Neural progenitor cell (in vitro differentiated cells): Measurements from ENCODE around the gene CRY1. TPM values are rescaled to one million over a fixed set of nuclear protein-coding genes. Genes with fewer than 3 reads are reported as not detected.

Experiments used
- DNase-seq: peaks from one replicate; pipeline ENCODE4 v3.0.0-alpha.2; 2016; ENCODE audit warnings: low spot score
- H2AFZ ChIP-seq: fragments of 200-600 bp; sonication (generic); replicated peaks from 2 replicates; pipeline ENCODE4 v1.6.1; 2016; ENCODE audit warnings: antibody characterized with exemption
- H3F3A ChIP-seq: fragments of 200-600 bp; sonication (generic); 2 replicates; pipeline ENCODE4 v1.6.1; 2016; ENCODE audit warnings: antibody characterized with exemption, low read depth
- H3K27ac ChIP-seq: fragments of 200-600 bp; sonication (generic); 2 replicates; pipeline ENCODE4 v1.5.1; 2016; ENCODE audit warnings: mild to moderate bottlenecking
- H3K27me3 ChIP-seq: fragments of 200-600 bp; sonication (generic); 2 replicates; pipeline ENCODE4 v1.6.1; 2016; ENCODE audit warnings: mild to moderate bottlenecking, moderate library complexity
- H3K36me3 ChIP-seq: fragments of 200-600 bp; sonication (generic); 2 replicates; pipeline ENCODE4 v1.5.1; 2016
- H3K4me1 ChIP-seq: fragments of 200-600 bp; sonication (generic); 2 replicates; pipeline ENCODE4 v1.6.1; 2016; ENCODE audit warnings: mixed run types
- H3K4me2 ChIP-seq: fragments of 200-600 bp; sonication (generic); 2 replicates; pipeline ENCODE4 v1.6.1; 2016
- H3K4me3 ChIP-seq: fragments of 200-600 bp; sonication (generic); 2 replicates; pipeline ENCODE4 v1.5.1; 2016
- H3K79me2 ChIP-seq: fragments of 200-600 bp; sonication (generic); 2 replicates; pipeline ENCODE4 v1.6.1; 2016; ENCODE audit warnings: low read depth
- H3K9ac ChIP-seq: fragments of 200-600 bp; sonication (generic); 2 replicates; pipeline ENCODE4 v1.6.1; 2016
- H3K9me3 ChIP-seq: fragments of 200-600 bp; sonication (generic); 2 replicates; pipeline ENCODE4 v1.5.1; 2016; ENCODE audit warnings: low read depth
- H4K20me1 ChIP-seq: fragments of 200-600 bp; sonication (generic); 2 replicates; pipeline ENCODE4 v1.6.1; 2016; ENCODE audit warnings: low read depth
- H3K27ac Mint-ChIP-seq: 3 replicates; pipeline ENCODE4 v1.8.0; 2021; ENCODE audit warnings: mixed read lengths
- H3K27me3 Mint-ChIP-seq: 2 replicates; pipeline ENCODE4 v1.8.0; 2022; ENCODE audit warnings: low read depth, mild to moderate bottlenecking, inconsistent platforms, moderate library complexity, mixed read lengths; ENCODE audit not compliant: insufficient read depth
- H3K36me3 Mint-ChIP-seq: 3 replicates; pipeline ENCODE4 v1.8.0; 2021; ENCODE audit warnings: mixed read lengths
- H3K4me1 Mint-ChIP-seq: 3 replicates; pipeline ENCODE4 v1.8.0; 2021; ENCODE audit warnings: mixed read lengths
- H3K4me3 Mint-ChIP-seq: 3 replicates; pipeline ENCODE4 v1.8.0; 2021; ENCODE audit warnings: mild to moderate bottlenecking, moderate library complexity, mixed read lengths
- H3K9me3 Mint-ChIP-seq: 3 replicates; pipeline ENCODE4 v1.8.0; 2020; ENCODE audit warnings: mixed read lengths
- CTCF ChIP-seq: fragments of 200-600 bp; sonication (generic); IDR thresholded peaks from 2 replicates; pipeline ENCODE4 v1.5.1; 2017; ENCODE audit warnings: antibody characterized with exemption, mild to moderate bottlenecking
- EZH2 ChIP-seq: fragments of 200-600 bp; sonication (generic); IDR thresholded peaks from 2 replicates; pipeline ENCODE4 v1.6.1; 2017; ENCODE audit warnings: antibody characterized with exemption, mild to moderate bottlenecking, moderate library complexity
- EZH2phosphoT487 ChIP-seq: fragments of 200-600 bp; sonication (generic); IDR thresholded peaks from 2 replicates; pipeline ENCODE4 v1.6.1; 2017; ENCODE audit warnings: antibody characterized with exemption
- total RNA-seq: library from RNA; depleted of rRNA; stranded (reverse); fragments of >200 nt; gene quantifications from 2 replicates; pipeline ENCODE4 v1.2.3, GENCODE V29; 2015; ENCODE audit warnings: low replicate concordance

The CRY1 gene
- total RNA-seq, 1 donor from 2014 or later = 51.3 TPM

- Histone ChIP-seq H3K4me1 (peaks cover 17% of the 10 kb centered on the region), H3K36me3 (peaks cover 9% of the 10 kb centered on the region), H3K4me3 (no peak overlapping the region), H3F3A (peaks cover 16% of the 10 kb centered on the region), H2AFZ (no peak overlapping the region), H3K79me2 (peaks cover 7% of the 10 kb centered on the region), H3K4me2 (peak overlapping the region; percentile 81), H3K27me3 (no peaks in the 10 kb centered on the region), H3K27ac (no peak overlapping the region), H4K20me1 (no peaks in the 10 kb centered on the region), H3K9me3 (no peaks in the 10 kb centered on the region), H3K9ac (no peak overlapping the region)
- Mint-ChIP-seq H3K27me3 (peaks cover 2% of the 10 kb centered on the region), H3K36me3 (peaks cover 16% of the 10 kb centered on the region), H3K9me3 (no peaks in the 10 kb centered on the region), H3K4me1 (peaks cover 15% of the 10 kb centered on the region), H3K27ac (no peak overlapping the region), H3K4me3 (peak overlapping the region; percentile 93)
- TF ChIP-seq EZH2phosphoT487 (no peak), CTCF (no peak), EZH2 (no peak)
- DNase-seq = peak; percentile 10
Measured at GRCh38 chr12:106985479-106985878, 107.9 kb downstream of the CRY1 start.

DNA sequence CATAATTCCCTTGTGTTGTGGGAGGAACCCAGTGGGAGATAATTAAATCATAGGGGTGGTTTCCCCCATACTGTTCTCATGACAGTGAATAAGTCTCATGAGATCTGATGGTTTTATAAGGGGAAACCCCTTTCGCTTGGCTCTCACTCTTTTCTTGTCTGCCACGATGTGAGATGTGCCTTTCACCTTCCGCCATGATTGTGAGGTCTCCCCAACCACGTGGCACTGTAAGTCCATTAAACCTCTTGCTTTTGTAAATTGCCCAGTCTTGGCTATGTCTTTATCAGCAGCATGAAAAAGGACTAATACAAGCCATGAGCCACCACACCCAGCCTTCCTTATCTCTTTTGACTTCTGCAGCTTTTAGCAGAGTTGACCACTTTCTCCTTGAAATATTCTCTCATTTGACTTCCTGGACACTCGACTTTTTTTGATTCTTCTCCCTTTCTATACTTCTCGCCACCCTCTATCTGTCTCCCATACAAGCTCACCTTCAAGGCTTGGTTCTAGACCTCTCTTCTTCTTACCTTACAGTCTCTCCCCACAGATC lies 108.7 kb downstream of the CRY1 start:
- DNase-seq = no peak
- no peak overlapping the region for H2AFZ ChIP-seq
- Mint-ChIP-seq H3K27ac (no peak overlapping the region), H3K9me3 (no peaks in the 10 kb centered on the region), H3K4me3 (peak overlapping the region; percentile 3), H3K27me3 (peaks cover 2% of the 10 kb centered on the region), H3K36me3 (peaks cover 16% of the 10 kb centered on the region), H3K4me1 (peaks cover 15% of the 10 kb centered on the region)
- H3K27me3 ChIP-seq = no peaks in the 10 kb centered on the region
- H3K9me3 ChIP-seq = no peaks in the 10 kb centered on the region
- peaks cover 7% of the 10 kb centered on the region for H3K79me2 ChIP-seq
- H3K9ac ChIP-seq = no peak overlapping the region
- peaks cover 17% of the 10 kb centered on the region for H3K4me1 ChIP-seq
- no peaks in the 10 kb centered on the region for H4K20me1 ChIP-seq
- no peak overlapping the region for H3K4me3 ChIP-seq
- H3K4me2 ChIP-seq = no peak overlapping the region
- no peak overlapping the region for H3K27ac ChIP-seq
- peaks cover 9% of the 10 kb centered on the region for H3K36me3 ChIP-seq
- TF ChIP-seq CTCF = no peak
- peaks cover 16% of the 10 kb centered on the region for H3F3A ChIP-seq

DNA sequence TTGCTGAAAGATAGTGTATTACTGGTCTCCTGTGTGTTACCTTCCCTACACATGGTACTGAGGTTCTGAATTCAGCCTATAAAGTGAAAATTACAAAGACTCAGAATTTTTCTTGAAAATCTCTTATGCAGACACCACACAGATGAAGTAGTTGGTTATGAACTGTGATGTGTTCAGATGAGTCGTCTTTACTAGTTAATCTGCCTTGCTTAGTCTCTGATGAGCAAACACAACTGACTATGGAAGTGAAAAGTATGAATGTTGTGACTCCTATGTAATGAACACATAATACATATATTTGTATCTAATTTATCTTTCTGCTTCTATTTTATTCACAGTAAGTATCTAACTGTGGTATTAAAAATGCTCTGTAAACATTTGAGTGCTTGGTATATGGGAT lies 111.1 kb downstream of the CRY1 start:
- H3K27me3 Mint-ChIP-seq = peaks cover 2% of the 10 kb centered on the region
- H4K20me1 ChIP-seq = no peaks in the 10 kb centered on the region
- peak overlapping the region; percentile 13 for H3K27ac Mint-ChIP-seq

More for the DNA sequence above, 111.1 kb downstream of the CRY1 start:
- peaks cover 19% of the 10 kb centered on the region for H3K36me3 Mint-ChIP-seq
- Histone ChIP-seq H3K9ac (no peak overlapping the region), H2AFZ (no peak overlapping the region), H3K4me3 (no peak overlapping the region), H3K27me3 (no peaks in the 10 kb centered on the region), H3K4me1 (peaks cover 6% of the 10 kb centered on the region), H3K9me3 (no peaks in the 10 kb centered on the region), H3K4me2 (no peak overlapping the region), H3K79me2 (peaks cover 7% of the 10 kb centered on the region), H3F3A (peaks cover 5% of the 10 kb centered on the region), H3K36me3 (peaks cover 9% of the 10 kb centered on the region), H3K27ac (no peak overlapping the region)
- no peak for TF ChIP-seq CTCF
- no peak for TF ChIP-seq EZH2
- no peak for TF ChIP-seq EZH2phosphoT487
- H3K9me3 Mint-ChIP-seq = no peaks in the 10 kb centered on the region
- DNase-seq = no peak
- H3K4me3 Mint-ChIP-seq = no peak overlapping the region
- H3K4me1 Mint-ChIP-seq = peaks cover 10% of the 10 kb centered on the region
